H9 (cell line): ENCODE data around the gene EPHA8. TPM values are rescaled to one million over a fixed set of nuclear protein-coding genes. Genes with fewer than 3 reads are reported as not detected.

ENCODE experiments used
- DNase-seq: peaks from one replicate; pipeline ENCODE4 v3.0.0-alpha.2; 2017
- H2AFZ ChIP-seq: one replicate; pipeline ENCODE4 v1.6.1; 2013; ENCODE audit warnings: mild to moderate bottlenecking, low read length, control low read depth, moderate library complexity
- H2AK5ac ChIP-seq: 2 replicates; pipeline ENCODE4 v1.6.1; 2013; ENCODE audit warnings: low read length, control low read depth, mixed read lengths; ENCODE audit not compliant: insufficient read length
- H2BK120ac ChIP-seq: one replicate; pipeline ENCODE4 v1.6.1; 2013; ENCODE audit warnings: low read depth, mild to moderate bottlenecking, low read length, control low read depth, inconsistent platforms; ENCODE audit not compliant: poor library complexity, severe bottlenecking
- H2BK12ac ChIP-seq: 2 replicates; pipeline ENCODE4 v1.6.1; 2013; ENCODE audit warnings: low read length, control low read depth, mixed read lengths, low read depth; ENCODE audit not compliant: insufficient read length
- H2BK15ac ChIP-seq: 2 replicates; pipeline ENCODE4 v1.6.1; 2013; ENCODE audit warnings: low read depth, low read length, control low read depth
- H2BK20ac ChIP-seq: one replicate; pipeline ENCODE4 v1.6.1; 2013; ENCODE audit warnings: low read depth, mild to moderate bottlenecking, low read length, control low read depth, inconsistent platforms; ENCODE audit not compliant: poor library complexity, severe bottlenecking
- H2BK5ac ChIP-seq: 2 replicates; pipeline ENCODE4 v1.6.1; 2013; ENCODE audit warnings: low read length, control low read depth, mixed read lengths; ENCODE audit not compliant: insufficient read length
- H3K14ac ChIP-seq: 2 replicates; pipeline ENCODE4 v1.6.1; 2013; ENCODE audit warnings: low read length, control low read depth; ENCODE audit not compliant: insufficient read depth
- H3K18ac ChIP-seq: 2 replicates; pipeline ENCODE4 v1.6.1; 2013; ENCODE audit warnings: low read depth, mild to moderate bottlenecking, mixed read lengths, low read length, control low read depth; ENCODE audit not compliant: insufficient read length
- H3K23ac ChIP-seq: 2 replicates; pipeline ENCODE4 v1.6.1; 2013; ENCODE audit warnings: low read length, control low read depth, mixed read lengths, low read depth; ENCODE audit not compliant: insufficient read length
- H3K23me2 ChIP-seq: 2 replicates; pipeline ENCODE4 v1.6.1; 2013; ENCODE audit warnings: low read depth, mild to moderate bottlenecking, mixed read lengths, low read length, control low read depth; ENCODE audit not compliant: insufficient read length, poor library complexity, severe bottlenecking
- H3K27ac ChIP-seq: 2 replicates; pipeline ENCODE4 v1.5.1; 2013; ENCODE audit warnings: low read length, control low read depth, mixed read lengths, low read depth; ENCODE audit not compliant: insufficient read length
- H3K27me3 ChIP-seq: 2 replicates; pipeline ENCODE4 v1.6.1; 2013; ENCODE audit warnings: low read length, control low read depth, inconsistent platforms; ENCODE audit not compliant: insufficient read depth
- H3K4ac ChIP-seq: 2 replicates; pipeline ENCODE4 v1.6.1; 2013; ENCODE audit warnings: low read depth, mild to moderate bottlenecking, control low read depth, inconsistent platforms, low read length, moderate library complexity
- H3K4me1 ChIP-seq: 2 replicates; pipeline ENCODE4 v1.6.1; 2013; ENCODE audit warnings: low read length, control low read depth, inconsistent platforms; ENCODE audit not compliant: insufficient read depth
- H3K4me2 ChIP-seq: 2 replicates; pipeline ENCODE4 v1.6.1; 2013; ENCODE audit warnings: low read length, control low read depth, mixed read lengths; ENCODE audit not compliant: insufficient read length, insufficient read depth
- H3K56ac ChIP-seq: 2 replicates; pipeline ENCODE4 v1.6.1; 2013; ENCODE audit warnings: low read depth, mild to moderate bottlenecking, mixed read lengths, low read length, control low read depth; ENCODE audit not compliant: insufficient read length
- H3K79me1 ChIP-seq: 2 replicates; pipeline ENCODE4 v1.6.1; 2013; ENCODE audit warnings: low read depth, mild to moderate bottlenecking, moderate library complexity, low read length, control low read depth, inconsistent platforms; ENCODE audit not compliant: insufficient read depth, poor library complexity, severe bottlenecking
- H3K79me2 ChIP-seq: 2 replicates; pipeline ENCODE4 v1.6.1; 2013; ENCODE audit warnings: low read length, control low read depth, inconsistent platforms; ENCODE audit not compliant: insufficient read depth
- H3K9ac ChIP-seq: 2 replicates; pipeline ENCODE4 v1.6.1; 2013; ENCODE audit warnings: low read length, control low read depth, mixed read lengths; ENCODE audit not compliant: insufficient read length; ENCODE audit errors: extremely low read depth
- H3K9me3 ChIP-seq: one replicate; pipeline ENCODE4 v1.6.1; 2013; ENCODE audit warnings: low read depth, low read length, inconsistent platforms; ENCODE audit not compliant: control insufficient read depth
- H3T11ph ChIP-seq: one replicate; pipeline ENCODE4 v1.6.1; 2013; ENCODE audit warnings: mild to moderate bottlenecking, low read length, control low read depth, inconsistent platforms
- H4K20me1 ChIP-seq: one replicate; pipeline ENCODE4 v1.6.1; 2013; ENCODE audit not compliant: control insufficient read depth, insufficient read length, insufficient read depth
- H4K5ac ChIP-seq: 2 replicates; pipeline ENCODE4 v1.6.1; 2013; ENCODE audit warnings: low read depth, mild to moderate bottlenecking, mixed read lengths, low read length, control low read depth; ENCODE audit not compliant: insufficient read length
- H4K8ac ChIP-seq: replicated peaks from 2 replicates; pipeline ENCODE4 v1.6.1; 2013; ENCODE audit warnings: low read length, control low read depth, mixed read lengths, low read depth; ENCODE audit not compliant: insufficient read length
- H4K91ac ChIP-seq: 2 replicates; pipeline ENCODE4 v1.6.1; 2013; ENCODE audit warnings: low read depth, mild to moderate bottlenecking, moderate library complexity, mixed read lengths, low read length, control low read depth; ENCODE audit not compliant: insufficient read length
- H3K27ac Mint-ChIP-seq, 3 experiments: 2 replicates in 2 of 3; 3 replicates in 1 of 3; pipeline ENCODE4 v1.8.0; 2020 to 2021; ENCODE audit warnings: mixed read lengths in 3 of 3, mild to moderate bottlenecking in 1 of 3, moderate library complexity in 1 of 3
- H3K27me3 Mint-ChIP-seq: 2 replicates; pipeline ENCODE4 v1.8.0; 2021; ENCODE audit warnings: low read depth, mild to moderate bottlenecking, moderate library complexity, mixed read lengths
- H3K36me3 Mint-ChIP-seq, 3 experiments: 2 replicates in 2 of 3; 3 replicates in 1 of 3; pipeline ENCODE4 v1.8.0; 2020 to 2021; ENCODE audit warnings: low read depth in 3 of 3, mixed read lengths in 3 of 3; ENCODE audit not compliant: insufficient read depth in 1 of 3
- H3K4me1 Mint-ChIP-seq, 2 experiments: 2 replicates each; pipeline ENCODE4 v1.8.0; 2020; ENCODE audit warnings: mixed read lengths in 2 of 2
- H3K4me3 Mint-ChIP-seq, 2 experiments: 2 replicates in 1 of 2; 3 replicates in 1 of 2; pipeline ENCODE4 v1.8.0; 2020 to 2021; ENCODE audit warnings: mild to moderate bottlenecking in 2 of 2, mixed read lengths in 2 of 2, moderate library complexity in 1 of 2
- H3K9me3 Mint-ChIP-seq, 2 experiments: 2 replicates in 1 of 2; 3 replicates in 1 of 2; pipeline ENCODE4 v1.8.0; 2020; ENCODE audit warnings: mild to moderate bottlenecking in 2 of 2, mixed read lengths in 2 of 2, moderate library complexity in 1 of 2
- CTCF ChIP-seq: fragments of 200-600 bp; sonication (generic); conservative IDR thresholded peaks from 3 replicates; pipeline ENCODE4 v1.8.0; 2021; ENCODE audit warnings: antibody characterized with exemption, mild to moderate bottlenecking
- WGBS: extraction: QIAGEN DNeasy Blood & Tissue Kit; methylation state at CpG from one replicate; pipeline ENCODE4 v1.1.7; 2013; ENCODE audit warnings: missing lambda C conversion rate, low lambda C conversion rate, mixed read lengths; ENCODE audit not compliant: insufficient read length; ENCODE audit errors: extremely low coverage; 5-methylcytosine and 5-hydroxymethylcytosine counted together
- total RNA-seq: library from RNA; stranded (reverse); gene quantifications from 2 replicates; pipeline ENCODE4 v1.2.1, GENCODE V29; 2021

The EPHA8 gene
- total RNA-seq, 1 experiment from 2014 or later, result 3.4 TPM

GRCh38 chr1:22520871-22521270 lies 42.4 kb upstream of the EPHA8 start:
- H3K36me3 Mint-ChIP-seq, result peaks cover 11 to 88% (median 29%) of the 10 kb centered on the region in 3 experiments; a peak in 6 of 7 replicates

More at GRCh38 chr1:22520871-22521270, 42.4 kb upstream of the EPHA8 start:
- H3K9ac ChIP-seq, result no peak overlapping the region
- no peaks in the 10 kb centered on the region for H3K27me3 ChIP-seq
- no peak overlapping the region for H2BK20ac ChIP-seq
- H2AFZ ChIP-seq, result no peak overlapping the region
- no peak overlapping the region for H3K4ac ChIP-seq
- no peak overlapping the region for H3K56ac ChIP-seq
- no peaks in the 10 kb centered on the region for H3K23me2 ChIP-seq
- Mint-ChIP-seq H3K9me3 (no peaks in the 10 kb centered on the region), H3K4me1 (no peaks in the 10 kb centered on the region), H3K4me3 (no peak overlapping the region), H3K27me3 (no peaks in the 10 kb centered on the region), H3K27ac (no peak overlapping the region)
- WGBS, result no CpG with 5 or more reads among the region's 9 CpGs
- H3K14ac ChIP-seq, result no peak overlapping the region
- no peak overlapping the region for H2BK120ac ChIP-seq
- H4K20me1 ChIP-seq, result no peaks in the 10 kb centered on the region
- no peak overlapping the region for H2BK15ac ChIP-seq
- H3K18ac ChIP-seq, result no peak overlapping the region
- no peak overlapping the region for H3K23ac ChIP-seq
- DNase-seq, result no peak
- H4K8ac ChIP-seq, result no peak overlapping the region
- H4K91ac ChIP-seq, result no peak overlapping the region
- H2AK5ac ChIP-seq, result no peak overlapping the region
- no peak for TF ChIP-seq CTCF
- no peaks in the 10 kb centered on the region for H3K79me1 ChIP-seq
- H3K27ac ChIP-seq, result no peak overlapping the region
- no peak overlapping the region for H3K4me2 ChIP-seq
- no peaks in the 10 kb centered on the region for H3K79me2 ChIP-seq
- H4K5ac ChIP-seq, result no peak overlapping the region
- H3K4me1 ChIP-seq, result no peaks in the 10 kb centered on the region
- no peaks in the 10 kb centered on the region for H3K9me3 ChIP-seq
- H3T11ph ChIP-seq, result no peak overlapping the region
- H2BK12ac ChIP-seq, result no peak overlapping the region
- no peak overlapping the region for H2BK5ac ChIP-seq
